Activated CD8-positive, alpha-beta T cell treated with anti-CD3 and anti-CD28 coated beads for 36 hours (primary cell): ENCODE results near the gene PLEK. TPM values are rescaled to one million over a fixed set of nuclear protein-coding genes. Genes with fewer than 3 reads are reported as not detected.

ENCODE experiments used
- ATAC-seq: fragments of 200-7000 bp; cut with Tn5 transposase; one replicate; pipeline ENCODE4 v1.10.0; 2021; ENCODE audit warnings: mild to moderate bottlenecking, moderate library complexity
- CTCF ChIA-PET: fragments of 350-600 bp; sonication (Branson Sonifier 250); formaldehyde crosslinking; loops from one replicate; lab custom pipeline; 2021; ENCODE audit warnings: antibody characterized with exemption; lab: Charles Lee
- POLR2A ChIA-PET: fragments of 350-600 bp; sonication (Branson Sonifier 250); formaldehyde crosslinking; loops from one replicate; lab custom pipeline; 2021; ENCODE audit warnings: antibody characterized with exemption; lab: Charles Lee
- DNase-seq: peaks from one replicate; pipeline ENCODE4 v3.0.0-alpha.2; 2020
- H3K27ac Mint-ChIP-seq: one replicate; pipeline ENCODE4 v1.8.0; 2021; ENCODE audit warnings: mild to moderate bottlenecking, mixed read lengths
- H3K27me3 Mint-ChIP-seq: one replicate; pipeline ENCODE4 v1.8.0; 2021; ENCODE audit warnings: mixed read lengths
- H3K36me3 Mint-ChIP-seq: one replicate; pipeline ENCODE4 v1.8.0; 2021; ENCODE audit warnings: low read depth, mixed read lengths
- H3K4me1 Mint-ChIP-seq: one replicate; pipeline ENCODE4 v1.8.0; 2021; ENCODE audit warnings: low read depth, mixed read lengths
- H3K4me3 Mint-ChIP-seq: one replicate; pipeline ENCODE4 v1.8.0; 2021; ENCODE audit warnings: mild to moderate bottlenecking, moderate library complexity, mixed read lengths
- H3K9me3 Mint-ChIP-seq: one replicate; pipeline ENCODE4 v1.8.0; 2021; ENCODE audit warnings: mixed read lengths
- intact Hi-C: fragments of 100-400 bp; cut with micrococcal nuclease; formaldehyde crosslinking; loops from one replicate; pipeline ENCODE4 v1.10.0; 2022
- total RNA-seq, 2 experiments: library from RNA; stranded (reverse); gene quantifications; one replicate each; pipeline ENCODE4 v1.2.3, GENCODE V29; 2021
- TF ChIP-seq, protein P1 (sequence below): fragments of 200-600 bp; IDR thresholded peaks from one replicate; pipeline ENCODE4 v1.8.0; 2022; ENCODE audit warnings: antibody characterized with exemption, mild to moderate bottlenecking

Gene PLEK
- total RNA-seq, 2 experiments from 2014 or later: 4.8 to 6.0 TPM

DNA sequence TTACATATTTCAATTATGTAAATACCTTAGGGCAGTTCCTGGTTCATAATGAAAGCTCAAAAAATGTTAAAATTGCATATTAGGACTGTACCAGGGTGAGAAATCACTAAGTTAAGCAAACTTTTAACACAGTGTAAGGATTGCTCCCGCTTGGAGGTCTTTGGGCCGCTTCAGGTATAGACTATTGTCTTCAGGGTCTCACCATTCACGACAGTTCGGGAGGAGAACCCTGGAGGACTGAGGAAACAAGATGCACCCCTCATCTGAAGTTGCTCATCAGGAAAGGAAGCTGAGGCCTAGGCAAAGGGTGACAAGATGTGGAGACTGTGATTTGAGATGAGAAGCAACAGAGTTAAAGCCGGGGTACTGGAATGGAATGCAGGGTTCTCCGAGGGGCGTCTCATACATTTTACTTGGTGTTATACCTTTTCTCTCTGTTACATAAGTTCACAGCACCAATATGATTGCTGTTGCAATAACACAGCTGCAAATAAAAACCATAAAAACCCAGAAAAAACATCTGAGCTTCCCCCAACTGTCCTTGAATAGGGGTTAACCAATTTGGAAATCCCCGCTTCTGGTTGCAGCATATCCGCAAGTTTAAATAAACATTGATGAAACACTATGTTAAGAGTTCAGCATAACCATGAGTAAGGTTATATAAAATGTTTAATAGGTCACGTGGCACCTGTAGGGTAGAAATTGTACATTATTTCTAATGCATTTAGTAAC lies 61.9 kb downstream of the PLEK start:
- Mint-ChIP-seq H3K36me3 (no peaks in the 10 kb centered on the region), H3K27me3 (no peaks in the 10 kb centered on the region), H3K9me3 (no peaks in the 10 kb centered on the region), H3K4me3 (no peak overlapping the region), H3K4me1 (peaks cover 11% of the 10 kb centered on the region), H3K27ac (peak overlapping the region; percentile 83)
- ATAC-seq (peak; percentile 28), DNase-seq (no peak)
- POLR2A ChIA-PET: interaction anchor here (1.4 to 1.5 kb wide), 2 partner anchors 60 to 62 kb away, joined by 4 read pairs; partner anchors contain the start of gene PLEK
- TF ChIP-seq, protein P1, sequence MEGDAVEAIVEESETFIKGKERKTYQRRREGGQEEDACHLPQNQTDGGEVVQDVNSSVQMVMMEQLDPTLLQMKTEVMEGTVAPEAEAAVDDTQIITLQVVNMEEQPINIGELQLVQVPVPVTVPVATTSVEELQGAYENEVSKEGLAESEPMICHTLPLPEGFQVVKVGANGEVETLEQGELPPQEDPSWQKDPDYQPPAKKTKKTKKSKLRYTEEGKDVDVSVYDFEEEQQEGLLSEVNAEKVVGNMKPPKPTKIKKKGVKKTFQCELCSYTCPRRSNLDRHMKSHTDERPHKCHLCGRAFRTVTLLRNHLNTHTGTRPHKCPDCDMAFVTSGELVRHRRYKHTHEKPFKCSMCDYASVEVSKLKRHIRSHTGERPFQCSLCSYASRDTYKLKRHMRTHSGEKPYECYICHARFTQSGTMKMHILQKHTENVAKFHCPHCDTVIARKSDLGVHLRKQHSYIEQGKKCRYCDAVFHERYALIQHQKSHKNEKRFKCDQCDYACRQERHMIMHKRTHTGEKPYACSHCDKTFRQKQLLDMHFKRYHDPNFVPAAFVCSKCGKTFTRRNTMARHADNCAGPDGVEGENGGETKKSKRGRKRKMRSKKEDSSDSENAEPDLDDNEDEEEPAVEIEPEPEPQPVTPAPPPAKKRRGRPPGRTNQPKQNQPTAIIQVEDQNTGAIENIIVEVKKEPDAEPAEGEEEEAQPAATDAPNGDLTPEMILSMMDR: no peak
- CTCF ChIA-PET: interaction anchor here (0.5 to 1.4 kb wide), 4 partner anchors 13 to 62 kb away, joined by 3 to 6 read pairs (median 4); partner anchors contain the start of gene PLEK
- intact Hi-C loops: loop anchor here (10.0 kb wide), 1 partner anchor 302 kb away; no protein-coding TSS in a partner anchor

DNA sequence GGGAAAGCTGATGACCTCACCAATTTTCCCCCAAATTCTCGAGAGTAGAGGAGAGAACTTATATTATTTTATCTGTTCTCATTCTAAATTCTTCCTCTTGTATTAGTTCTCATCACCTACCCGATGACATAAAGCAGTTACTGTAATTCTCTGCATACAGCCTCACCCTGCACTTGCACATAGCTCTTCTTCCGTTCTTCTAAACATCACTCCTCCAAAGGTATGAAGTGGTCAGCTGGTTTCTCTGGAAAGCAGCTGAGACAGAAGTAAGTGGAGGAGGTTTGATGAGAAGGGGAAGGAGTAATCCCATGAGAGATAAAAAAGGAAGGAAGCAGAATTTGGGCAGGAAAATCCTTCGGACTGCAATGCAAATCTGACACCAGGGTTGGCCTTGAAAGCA lies 63.0 kb downstream of the PLEK start:
- intact Hi-C loops: loop anchor here (10.0 kb wide), 1 partner anchor 303 kb away; no protein-coding TSS in a partner anchor
- no peak for ATAC-seq
- no peak overlapping the region for H3K27ac Mint-ChIP-seq

DNA sequence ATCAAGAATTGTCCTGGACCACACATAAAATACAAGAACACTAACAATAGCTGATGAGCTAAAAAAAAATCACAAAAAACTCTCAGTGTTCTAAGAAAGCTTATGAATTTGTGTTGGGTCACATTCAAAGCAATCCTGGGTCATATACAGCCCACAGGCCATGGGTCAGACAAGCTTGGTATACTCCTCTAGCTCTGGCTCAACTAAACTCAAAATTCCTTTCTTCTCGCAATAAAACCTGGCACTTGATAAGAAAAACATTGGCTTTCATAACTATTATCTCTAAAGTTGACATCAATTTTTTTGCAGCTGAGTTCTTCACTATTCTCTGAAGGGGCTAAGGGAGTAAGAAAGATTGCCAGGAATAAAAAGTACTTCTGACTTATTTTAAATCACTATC lies 63.7 kb downstream of the PLEK start:
- CTCF ChIA-PET: interaction anchor here (0.9 to 1.5 kb wide), 6 partner anchors 9 to 67 kb away, joined by 3 to 9 read pairs (median 4); no protein-coding TSS in a partner anchor
- no peak overlapping the region for H3K27ac Mint-ChIP-seq
- no peaks in the 10 kb centered on the region for H3K9me3 Mint-ChIP-seq
- ATAC-seq (no peak), DNase-seq (no peak)
- no peaks in the 10 kb centered on the region for H3K36me3 Mint-ChIP-seq
- H3K4me3 Mint-ChIP-seq: no peak overlapping the region
- intact Hi-C loops: loop anchor here (10.0 kb wide), 1 partner anchor 304 kb away; no protein-coding TSS in a partner anchor
- peaks cover 10% of the 10 kb centered on the region for H3K4me1 Mint-ChIP-seq
- POLR2A ChIA-PET: no interaction called here
- TF ChIP-seq, protein P1: no peak
- no peaks in the 10 kb centered on the region for H3K27me3 Mint-ChIP-seq

More for the DNA sequence above, 63.0 kb downstream of the PLEK start:
- CTCF ChIA-PET: interaction anchor here (1.0 to 1.5 kb wide), 6 partner anchors 9 to 67 kb away, joined by 3 to 9 read pairs (median 4); partner anchors contain the start of gene PLEK
- TF ChIP-seq, protein P1: no peak
- POLR2A ChIA-PET: no interaction called here
- no peaks in the 10 kb centered on the region for H3K36me3 Mint-ChIP-seq
- no peak for DNase-seq
- no peak overlapping the region for H3K4me3 Mint-ChIP-seq
- peaks cover 10% of the 10 kb centered on the region for H3K4me1 Mint-ChIP-seq
- H3K27me3 Mint-ChIP-seq: no peaks in the 10 kb centered on the region
- no peaks in the 10 kb centered on the region for H3K9me3 Mint-ChIP-seq

DNA sequence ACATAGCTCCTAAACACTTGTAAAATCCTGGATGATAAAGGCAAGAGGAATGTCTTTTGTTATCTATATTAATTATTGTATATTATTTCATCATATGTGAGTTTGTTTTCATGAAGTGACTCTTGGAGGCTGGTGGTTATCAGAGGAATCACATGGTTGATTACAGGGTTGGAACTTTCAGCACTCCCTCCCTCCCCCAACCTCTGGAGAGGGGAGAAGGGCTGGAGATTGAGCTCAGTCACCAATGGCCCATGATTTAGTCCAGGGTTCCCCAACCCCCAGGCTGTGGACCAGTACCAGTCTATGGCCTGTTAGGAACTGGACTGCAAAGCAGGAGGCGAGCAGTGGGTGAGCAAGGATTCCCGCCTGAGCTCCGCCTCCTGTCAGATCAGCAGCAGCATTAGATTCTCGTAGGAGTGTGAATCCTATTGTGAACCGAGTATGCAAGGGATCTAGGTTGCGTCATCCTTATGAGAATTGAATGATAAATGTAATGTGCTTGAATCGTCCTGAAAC lies 64.3 kb downstream of the PLEK start:
- peaks cover 10% of the 10 kb centered on the region for H3K4me1 Mint-ChIP-seq
- ChIA-PET CTCF (interaction anchor here (0.9 to 1.5 kb wide), 4 partner anchors 10 to 50 kb away, joined by 3 to 9 read pairs (median 4); no protein-coding TSS in a partner anchor), POLR2A (interaction anchor here (0.6 kb wide), 1 partner anchor 47 kb away, joined by 3 read pairs; no protein-coding TSS in a partner anchor)
- H3K9me3 Mint-ChIP-seq: no peaks in the 10 kb centered on the region
- ATAC-seq: no peak
- no peak for DNase-seq
- TF ChIP-seq, protein P1: no peak
- H3K27ac Mint-ChIP-seq: no peak overlapping the region
- H3K27me3 Mint-ChIP-seq: no peaks in the 10 kb centered on the region
- no peak overlapping the region for H3K4me3 Mint-ChIP-seq
- intact Hi-C loops: loop anchor here (10.0 kb wide), 1 partner anchor 305 kb away; no protein-coding TSS in a partner anchor
- no peaks in the 10 kb centered on the region for H3K36me3 Mint-ChIP-seq
